ENCODE measurements around the gene EGLN3. TPM values are rescaled to one million over a fixed set of nuclear protein-coding genes. Genes with fewer than 3 reads are reported as not detected.

EGLN3 gene
- total and polyA plus RNA-seq, 10 of the 15 experiments (the other 5 are each of a cell fraction or from before 2014, with no cell fraction given): 0.42 to 8.1 (median 2.0) TPM

- TF ChIP-seq SPI1 (IDR thresholded peaks at IDR 0.05; ENCODE audit: borderline replicate concordance, insufficient read depth, low read depth, low read length) (peak; percentile 91), YBX1 (IDR thresholded peaks at IDR 0.05) (no peak), MEF2B (IDR thresholded peaks at IDR 0.05; ENCODE audit: partially characterized antibody, poor library complexity, severe bottlenecking) (peak; percentile 21), PAX5 (IDR thresholded peaks at IDR 0.05; ENCODE audit: borderline replicate concordance, low read depth, low read length) (no peak), SMAD1 (IDR thresholded peaks at IDR 0.05; ENCODE audit: low read depth, partially characterized antibody) (no peak), CUX1 (IDR thresholded peaks at IDR 0.05; ENCODE audit: insufficient replicate concordance, low read depth, low read length) (peak; percentile 35), TAF1 (IDR thresholded peaks at IDR 0.05; ENCODE audit: borderline replicate concordance, low read depth, low read length) (no peak), NFYA (IDR thresholded peaks at IDR 0.05; ENCODE audit: borderline replicate concordance, low read depth, low read length) (no peak), MYB (IDR thresholded peaks at IDR 0.05; ENCODE audit: borderline replicate concordance, low read depth, low read length) (no peak), NFXL1 (IDR thresholded peaks at IDR 0.05; ENCODE audit: borderline replicate concordance) (no peak), RCOR1 (conservative IDR thresholded peaks at IDR 0.05; ENCODE audit: low read depth, low read length) (no peak), SIX5 (IDR thresholded peaks at IDR 0.05; ENCODE audit: low read depth, low read length, severe bottlenecking) (no peak), PKNOX1 (IDR thresholded peaks at IDR 0.05) (no peak), POU2F2 (IDR thresholded peaks at IDR 0.05; ENCODE audit: borderline replicate concordance, low read depth, low read length) (peak; percentile 23; the same call in 1 of the 3 replicates), RAD51 (IDR thresholded peaks at IDR 0.05) (no peak), ZNF274 (IDR thresholded peaks at IDR 0.05; ENCODE audit: insufficient read depth, insufficient read length) (no peak), STAT3 (IDR thresholded peaks at IDR 0.05; ENCODE audit: low read depth, low read length) (no peak), SREBF2 (IDR thresholded peaks at IDR 0.05; ENCODE audit: low read length) (no peak), POLR2A (IDR thresholded peaks at IDR 0.05; ENCODE audit: low read depth, low read length) (no peak), IKZF1 (conservative IDR thresholded peaks at IDR 0.05) (peak; percentile 84), RELB (IDR thresholded peaks at IDR 0.05; ENCODE audit: low read depth) (peak; percentile 77), HCFC1 (IDR thresholded peaks at IDR 0.05; ENCODE audit: low read length) (no peak)
These were observed 21.8 kb upstream of the EGLN3 start (continued) for GRCh38 chr14:33972583-33973081.

Data from GM12878 (cell line).